ENCODE data around the gene GOLGA6D.

- TF ChIP-seq, protein P1, sequence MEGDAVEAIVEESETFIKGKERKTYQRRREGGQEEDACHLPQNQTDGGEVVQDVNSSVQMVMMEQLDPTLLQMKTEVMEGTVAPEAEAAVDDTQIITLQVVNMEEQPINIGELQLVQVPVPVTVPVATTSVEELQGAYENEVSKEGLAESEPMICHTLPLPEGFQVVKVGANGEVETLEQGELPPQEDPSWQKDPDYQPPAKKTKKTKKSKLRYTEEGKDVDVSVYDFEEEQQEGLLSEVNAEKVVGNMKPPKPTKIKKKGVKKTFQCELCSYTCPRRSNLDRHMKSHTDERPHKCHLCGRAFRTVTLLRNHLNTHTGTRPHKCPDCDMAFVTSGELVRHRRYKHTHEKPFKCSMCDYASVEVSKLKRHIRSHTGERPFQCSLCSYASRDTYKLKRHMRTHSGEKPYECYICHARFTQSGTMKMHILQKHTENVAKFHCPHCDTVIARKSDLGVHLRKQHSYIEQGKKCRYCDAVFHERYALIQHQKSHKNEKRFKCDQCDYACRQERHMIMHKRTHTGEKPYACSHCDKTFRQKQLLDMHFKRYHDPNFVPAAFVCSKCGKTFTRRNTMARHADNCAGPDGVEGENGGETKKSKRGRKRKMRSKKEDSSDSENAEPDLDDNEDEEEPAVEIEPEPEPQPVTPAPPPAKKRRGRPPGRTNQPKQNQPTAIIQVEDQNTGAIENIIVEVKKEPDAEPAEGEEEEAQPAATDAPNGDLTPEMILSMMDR (conservative IDR thresholded peaks at IDR 0.05): no peak
- no peak for TF ChIP-seq ZFX (IDR thresholded peaks at IDR 0.05)
Measured at GRCh38 chr15:75238150-75238549, 44.5 kb upstream of the GOLGA6D start.

All from C4-2B (cell line).